Measurements from ENCODE around the gene GPR78.

- no peak for TF ChIP-seq POLR2AphosphoS5 (IDR thresholded peaks at IDR 0.05; ENCODE audit: low read depth, low read length)
- TF ChIP-seq CTCF (IDR thresholded peaks at IDR 0.05) = no peak
- TF ChIP-seq TCF7L2 (IDR thresholded peaks at IDR 0.05; ENCODE audit: low read depth, low read length) = no peak
These were observed 18.9 kb downstream of the GPR78 start for GRCh38 chr4:8599091-8599460.
